Uterus (tissue), 4 donors: ENCODE data around the gene CHCHD10. TPM values are rescaled to one million over a fixed set of nuclear protein-coding genes. Genes with fewer than 3 reads are reported as not detected.
"Not testable (repeated sequence)": the region's sequence is repeated elsewhere in the genome, so short reads cannot be mapped to it uniquely, and the experiment has no call there.

Source experiments
- DNase-seq, 2 donors: peaks; one replicate each; pipeline ENCODE4 v3.0.0-alpha.2; 2019 to 2020
- H3K27ac ChIP-seq, 2 donors: fragments of 200-600 bp; sonication (generic); 1 replicate in 1 of 2; 2 replicates in 1 of 2; pipeline ENCODE4 v1.5.1; 2016 to 2018
- H3K27me3 ChIP-seq, 2 donors: fragments of 200-600 bp; sonication (generic); one replicate each; pipeline ENCODE4 v1.5.1; 2018 to 2019; ENCODE audit warnings: control low read depth in 1 of 2
- H3K36me3 ChIP-seq, 2 donors: fragments of 200-600 bp; sonication (generic); one replicate each; pipeline ENCODE4 v1.5.1; 2019; ENCODE audit warnings: control low read depth in 1 of 2
- H3K4me1 ChIP-seq, 2 donors: fragments of 200-600 bp; sonication (generic); one replicate each; pipeline ENCODE4 v1.5.1; 2018 to 2019; ENCODE audit warnings: control low read depth in 1 of 2
- H3K4me3 ChIP-seq, 2 donors: fragments of 200-600 bp; sonication (generic); 1 replicate in 1 of 2; 2 replicates in 1 of 2; pipeline ENCODE4 v1.5.1; 2018 to 2019; ENCODE audit warnings: mild to moderate bottlenecking in 1 of 2
- H3K9me3 ChIP-seq, 2 donors: fragments of 200-600 bp; sonication (generic); one replicate each; pipeline ENCODE4 v1.5.1; 2019; ENCODE audit warnings: control low read depth in 1 of 2
- CTCF ChIP-seq, 4 experiments: fragments of 200-600 bp in 2 of 4; fragments of 450-650 bp in 2 of 4; sonication (generic) in 2 of 4; IDR thresholded peaks; one replicate each; pipeline ENCODE4 v1.5.1; 2016 to 2019; ENCODE audit warnings: antibody characterized with exemption in 4 of 4, mild to moderate bottlenecking in 2 of 4, moderate library complexity in 1 of 4
- POLR2A ChIP-seq, 2 donors: fragments of 450-650 bp; IDR thresholded peaks; one replicate each; pipeline ENCODE4 v1.6.1; 2016; ENCODE audit warnings: antibody characterized with exemption in 2 of 2, mild to moderate bottlenecking in 1 of 2, moderate library complexity in 1 of 2
- intact Hi-C: fragments of 100-400 bp; cut with DNase I; formaldehyde crosslinking; loops from one replicate; pipeline ENCODE4 v1.15.1; 2023; ENCODE audit warnings: low total_unique reads
- total RNA-seq, 4 donors: library from RNA; depleted of rRNA in 3 of 4; stranded (reverse); fragments of >200 nt in 3 of 4; gene quantifications; one replicate each; pipeline versions ENCODE4 v1.1.0 to v1.2.4, GENCODE V29; 2014 to 2023
- donor health status: DM: yes; HTN: yes; CAD: no.

Gene CHCHD10
- total RNA-seq, 4 donors from 2014 or later = 0.88 to 21.0 TPM; not detected in 2

DNA sequence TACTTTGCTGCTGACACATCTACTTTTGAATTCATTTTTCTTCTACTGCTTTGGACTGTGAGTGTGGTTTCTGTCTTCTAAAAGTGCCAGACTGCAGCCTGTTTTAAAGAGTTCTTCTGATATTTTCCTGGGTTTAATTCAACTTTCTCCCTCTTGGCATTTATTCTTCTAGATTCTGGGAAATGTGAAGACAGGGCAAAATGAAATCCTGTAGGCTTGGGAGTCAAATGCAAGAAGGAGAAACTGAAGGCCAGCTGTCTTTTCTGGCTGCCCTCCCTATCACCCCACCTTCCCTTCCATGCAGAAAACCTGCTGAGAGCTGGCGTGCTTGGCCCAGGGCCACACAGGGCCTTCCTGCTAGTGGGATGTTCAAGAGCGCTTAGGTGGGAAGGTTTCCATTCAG is 24.5 kb downstream of the CHCHD10 start:
- Histone ChIP-seq H3K9me3 (no peaks in the 10 kb centered on the region), H3K4me3 (no peak overlapping the region), H3K4me1 (no peaks in the 10 kb centered on the region), H3K27me3 (no peaks in the 10 kb centered on the region), H3K27ac (no peak overlapping the region), H3K36me3 (no peaks in the 10 kb centered on the region)
- intact Hi-C loops = no loop called here
- DNase-seq = no peak
- TF ChIP-seq POLR2A (IDR thresholded peaks at IDR 0.05) = no peak
- TF ChIP-seq CTCF (IDR thresholded peaks at IDR 0.05) = no peak

GRCh38 chr22:23742505-23743264 is 25.1 kb downstream of the CHCHD10 start:
- Histone ChIP-seq H3K27me3 (no peaks in the 10 kb centered on the region), H3K9me3 (no peaks in the 10 kb centered on the region), H3K27ac (no peak overlapping the region), H3K36me3 (no peaks in the 10 kb centered on the region), H3K4me1 (no peaks in the 10 kb centered on the region), H3K4me3 (no peak overlapping the region)
- intact Hi-C loops = no loop called here
- no peak for DNase-seq
- TF ChIP-seq CTCF (IDR thresholded peaks at IDR 0.05) (no peak), POLR2A (IDR thresholded peaks at IDR 0.05) (no peak)

- no peak for DNase-seq
- TF ChIP-seq CTCF (IDR thresholded peaks at IDR 0.05) (no peak), POLR2A (IDR thresholded peaks at IDR 0.05) (no peak)
These were observed 30.1 kb downstream of the CHCHD10 start for GRCh38 chr22:23737696-23738095.

GRCh38 chr22:23728108-23728507 is 39.7 kb downstream of the CHCHD10 start:
- H3K36me3 ChIP-seq, H3K4me1 ChIP-seq, H3K9me3 ChIP-seq, DNase-seq, H3K27me3 ChIP-seq, H3K27ac ChIP-seq, H3K4me3 ChIP-seq, intact Hi-C loops: not testable (repeated sequence)

More at GRCh38 chr22:23737696-23738095, 30.1 kb downstream of the CHCHD10 start:
- no peaks in the 10 kb centered on the region for H3K27me3 ChIP-seq
- H3K36me3 ChIP-seq = no peaks in the 10 kb centered on the region
- intact Hi-C loops = no loop called here
- H3K9me3 ChIP-seq = no peaks in the 10 kb centered on the region
- H3K4me3 ChIP-seq = no peak overlapping the region
- H3K27ac ChIP-seq = no peak overlapping the region
- no peaks in the 10 kb centered on the region for H3K4me1 ChIP-seq

DNA sequence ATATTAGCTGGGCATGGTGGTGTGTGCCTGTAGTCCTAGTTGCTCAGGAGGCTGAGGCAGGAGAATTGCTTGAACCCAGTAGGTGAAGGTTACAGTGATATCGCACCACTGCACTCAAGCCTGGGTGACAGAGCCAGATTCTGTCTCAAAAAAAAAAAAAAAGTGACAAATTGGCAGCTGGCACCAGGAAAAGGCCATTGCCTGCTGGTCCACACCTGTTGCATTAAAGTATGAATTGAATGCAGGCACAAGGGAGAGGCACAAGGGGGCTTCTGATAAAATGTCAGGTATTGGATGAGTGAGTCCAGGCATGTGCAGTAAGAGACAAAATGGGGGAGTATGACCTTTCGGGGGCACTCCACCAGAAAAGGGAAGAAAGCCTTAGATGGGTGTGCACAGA is 45.0 kb downstream of the CHCHD10 start:
- H3K4me3 ChIP-seq = no peak overlapping the region
- no peaks in the 10 kb centered on the region for H3K36me3 ChIP-seq
- H3K27ac ChIP-seq = no peak overlapping the region
- no peaks in the 10 kb centered on the region for H3K4me1 ChIP-seq
- DNase-seq = no peak
- no peaks in the 10 kb centered on the region for H3K27me3 ChIP-seq
- H3K9me3 ChIP-seq = no peaks in the 10 kb centered on the region
- TF ChIP-seq POLR2A (IDR thresholded peaks at IDR 0.05) = no peak
- TF ChIP-seq CTCF (IDR thresholded peaks at IDR 0.05) = no peak
- intact Hi-C loops = no loop called here
